Stimulated activated CD4-positive, alpha-beta T cell treated with anti-CD3 and anti-CD28 coated beads, Interleukin-1b, Interleukin-23, amount 100 ng/mL, for 24 hours (primary cell): ENCODE results near the gene ERLIN1.

Source experiments
- DNase-seq, 4 experiments: peaks; one replicate each; pipeline ENCODE4 v3.0.0-alpha.2; 2020; ENCODE audit warnings: low read depth in 4 of 4, low spot score in 1 of 4

ERLIN1 gene

GRCh38 chr10:100173035-100173434 is 12.8 kb downstream of the ERLIN1 start:
- no peak for DNase-seq

DNA sequence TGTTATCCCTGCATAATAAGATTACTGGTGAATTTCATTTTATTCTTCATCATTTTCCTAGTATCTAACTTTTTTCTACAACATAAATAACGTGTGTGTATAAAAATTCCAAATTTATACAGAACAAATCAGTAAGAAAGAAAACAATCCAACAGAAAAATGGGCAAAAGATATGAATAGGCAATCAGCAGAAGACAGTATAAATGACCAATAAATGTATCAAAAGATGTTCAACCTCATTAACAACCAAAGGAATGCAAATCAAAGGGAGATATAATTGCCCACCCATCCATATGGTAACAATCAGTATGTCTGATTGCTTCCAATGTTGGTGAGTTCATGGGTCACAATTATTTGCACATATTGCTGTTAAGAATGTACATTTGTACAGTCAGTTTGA is 13.5 kb downstream of the ERLIN1 start:
- no peak for DNase-seq

- DNase-seq = no peak
Measured at GRCh38 chr10:100168313-100168643, 17.6 kb downstream of the ERLIN1 start.

GRCh38 chr10:100167553-100168312 is 18.1 kb downstream of the ERLIN1 start:
- DNase-seq = no peak

- no peak for DNase-seq
Measured at GRCh38 chr10:100163704-100164621, 21.9 kb downstream of the ERLIN1 start.

- DNase-seq = no peak
Measured at GRCh38 chr10:100162696-100163095, 23.1 kb downstream of the ERLIN1 start.

- DNase-seq = no peak
Measured at GRCh38 chr10:100158044-100158805, 27.6 kb downstream of the ERLIN1 start.

GRCh38 chr10:100157156-100157555 is 28.7 kb downstream of the ERLIN1 start:
- no peak for DNase-seq

GRCh38 chr10:100155936-100156335 is 29.9 kb downstream of the ERLIN1 start:
- DNase-seq = no peak

- no peak for DNase-seq
Measured at GRCh38 chr10:100154666-100155065, 31.2 kb downstream of the ERLIN1 start.

GRCh38 chr10:100153239-100153825 is 32.5 kb downstream of the ERLIN1 start:
- no peak for DNase-seq

GRCh38 chr10:100151723-100152300 is 34.0 kb downstream of the ERLIN1 start:
- DNase-seq = no peak

DNA sequence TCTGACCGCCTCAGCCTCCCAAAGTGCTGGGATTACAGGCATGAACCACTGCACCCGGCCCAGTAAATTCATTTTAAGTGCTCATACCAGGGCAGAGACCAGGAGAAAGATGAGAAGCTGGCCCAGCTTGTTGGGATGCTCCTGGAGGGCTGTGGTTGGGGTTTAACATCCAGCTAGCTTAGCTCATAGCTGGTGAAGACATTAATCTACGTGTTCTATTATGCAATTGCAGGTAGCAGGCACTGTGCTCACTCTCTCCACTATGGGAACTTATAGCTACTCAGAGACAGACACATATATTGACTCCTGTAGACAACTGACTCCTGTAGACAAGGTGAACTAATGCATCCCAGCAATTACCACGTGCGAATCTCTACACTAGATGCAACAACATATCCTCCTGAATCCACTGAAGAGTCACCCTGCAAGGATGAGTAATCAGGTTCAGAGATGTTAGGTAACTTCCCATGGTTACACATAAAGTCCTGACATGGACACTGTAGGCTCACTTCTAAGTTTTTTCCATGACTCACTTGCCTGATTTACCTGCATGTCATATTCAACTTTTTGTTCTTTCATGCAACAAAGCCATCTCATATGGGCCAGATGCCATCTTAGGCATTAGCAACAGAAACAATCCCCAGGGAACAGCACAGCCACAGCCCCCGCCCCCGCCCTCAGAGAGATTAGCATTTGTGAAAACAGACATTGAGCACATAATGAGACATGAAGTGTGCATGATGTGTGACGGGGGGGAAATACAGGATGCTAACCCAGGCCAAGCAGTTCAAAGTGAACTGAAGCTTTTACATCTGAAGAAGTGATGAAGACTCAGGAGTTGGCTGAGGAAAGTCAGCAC is 37.2 kb downstream of the ERLIN1 start:
- peak; percentile 13 to 47 (median 28) for DNase-seq

DNA sequence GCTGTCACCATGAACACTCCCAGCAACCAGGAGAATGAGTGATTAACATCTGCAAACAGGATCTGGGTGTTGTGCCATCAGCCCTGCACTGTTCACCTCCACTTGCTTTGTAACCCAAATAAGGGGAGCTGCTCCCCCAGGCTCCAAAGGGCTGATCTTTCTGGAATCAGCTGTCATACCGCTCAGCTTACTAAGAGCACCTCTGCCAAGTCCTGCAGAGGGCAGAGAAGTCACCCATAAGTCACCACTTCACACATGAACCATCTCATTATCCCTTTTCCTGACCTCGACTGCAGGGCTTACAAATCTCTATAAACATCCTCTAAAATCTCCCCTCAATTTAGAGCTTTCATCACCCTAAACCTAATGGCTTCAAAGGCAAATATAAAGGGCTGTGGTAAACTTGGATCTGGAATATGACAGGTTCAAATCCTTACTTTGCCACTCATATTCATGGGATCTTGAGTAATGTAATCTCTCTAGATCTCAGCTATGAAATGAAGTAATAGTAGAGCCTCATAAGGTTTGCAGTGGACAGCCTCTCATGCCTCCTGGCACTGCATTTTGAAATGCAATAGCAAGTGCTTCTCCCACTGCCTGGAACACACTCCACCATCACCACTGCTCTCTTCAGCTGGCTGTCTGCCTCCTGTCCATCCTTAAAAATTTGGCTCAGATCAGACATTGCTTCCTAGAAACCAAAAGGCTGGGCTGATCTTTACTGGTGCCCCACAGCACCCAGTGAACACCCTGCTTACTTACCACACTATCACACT is 38.8 kb downstream of the ERLIN1 start:
- no peak for DNase-seq

DNA sequence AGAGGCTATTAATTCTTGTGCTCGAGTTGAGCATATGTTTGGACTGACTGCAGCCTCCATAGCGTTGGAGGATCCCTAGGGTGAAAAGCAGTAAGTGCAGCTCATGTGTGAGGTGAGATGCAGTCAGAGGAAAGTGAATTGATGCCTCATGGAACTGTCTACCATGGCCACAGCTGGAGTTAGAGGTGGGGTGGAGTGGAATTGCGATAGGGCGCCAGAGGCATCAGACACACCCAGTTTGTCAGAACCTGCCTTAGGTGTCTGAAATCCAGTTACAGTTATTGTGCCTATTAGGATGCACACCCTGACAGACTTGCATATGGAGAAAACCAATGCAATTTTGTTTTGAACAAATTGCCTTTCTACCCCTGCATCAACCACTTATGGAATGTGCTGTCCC is 39.4 kb downstream of the ERLIN1 start:
- DNase-seq = no peak

- DNase-seq = no peak
Measured at GRCh38 chr10:100143756-100144155, 42.1 kb downstream of the ERLIN1 start.

DNA sequence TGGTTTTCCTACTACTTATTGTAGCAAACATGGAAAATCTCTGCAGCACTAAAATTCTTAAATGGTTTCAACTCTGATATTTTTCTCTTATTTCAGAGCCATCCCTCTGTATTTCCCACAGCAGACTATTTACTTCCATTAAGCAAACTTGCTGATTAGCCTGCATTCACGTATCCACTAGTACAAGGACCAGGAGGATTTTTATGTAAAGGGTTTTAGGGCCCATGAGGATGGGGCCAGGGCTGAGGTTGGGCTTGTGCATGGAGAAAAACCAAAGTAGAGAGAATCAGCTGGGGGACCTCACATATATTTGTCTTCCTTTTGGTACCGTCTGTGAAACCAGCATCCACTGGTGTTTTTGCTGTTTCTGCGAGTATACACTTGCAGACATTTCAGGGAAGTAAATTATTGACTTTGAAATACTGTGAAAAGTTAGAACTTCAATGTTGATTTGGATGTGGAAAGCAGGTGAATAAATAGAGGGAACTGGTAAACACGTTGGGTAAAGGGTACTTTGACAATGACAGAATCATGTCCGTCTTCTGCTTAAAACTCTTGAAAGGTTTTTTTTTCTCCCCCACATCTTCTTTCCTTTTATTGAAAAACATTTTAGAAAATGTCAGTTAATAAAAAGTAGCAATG is 44.3 kb downstream of the ERLIN1 start:
- no peak for DNase-seq

- no peak for DNase-seq
Measured at GRCh38 chr10:100140070-100140469, 45.8 kb downstream of the ERLIN1 start.
